AG09319 (cell line): ENCODE results near the gene WNT7A.

ENCODE experiments used
- DNase-seq: peaks from one replicate; pipeline ENCODE4 v3.0.0-alpha.2; 2010; ENCODE audit warnings: low read depth; ENCODE audit errors: extremely low read depth
- CTCF ChIP-seq: IDR thresholded peaks from 2 replicates; pipeline ENCODE4 v1.5.1; 2011; ENCODE audit warnings: low read depth, mild to moderate bottlenecking, inconsistent platforms, low read length, moderate library complexity

The WNT7A gene

DNA sequence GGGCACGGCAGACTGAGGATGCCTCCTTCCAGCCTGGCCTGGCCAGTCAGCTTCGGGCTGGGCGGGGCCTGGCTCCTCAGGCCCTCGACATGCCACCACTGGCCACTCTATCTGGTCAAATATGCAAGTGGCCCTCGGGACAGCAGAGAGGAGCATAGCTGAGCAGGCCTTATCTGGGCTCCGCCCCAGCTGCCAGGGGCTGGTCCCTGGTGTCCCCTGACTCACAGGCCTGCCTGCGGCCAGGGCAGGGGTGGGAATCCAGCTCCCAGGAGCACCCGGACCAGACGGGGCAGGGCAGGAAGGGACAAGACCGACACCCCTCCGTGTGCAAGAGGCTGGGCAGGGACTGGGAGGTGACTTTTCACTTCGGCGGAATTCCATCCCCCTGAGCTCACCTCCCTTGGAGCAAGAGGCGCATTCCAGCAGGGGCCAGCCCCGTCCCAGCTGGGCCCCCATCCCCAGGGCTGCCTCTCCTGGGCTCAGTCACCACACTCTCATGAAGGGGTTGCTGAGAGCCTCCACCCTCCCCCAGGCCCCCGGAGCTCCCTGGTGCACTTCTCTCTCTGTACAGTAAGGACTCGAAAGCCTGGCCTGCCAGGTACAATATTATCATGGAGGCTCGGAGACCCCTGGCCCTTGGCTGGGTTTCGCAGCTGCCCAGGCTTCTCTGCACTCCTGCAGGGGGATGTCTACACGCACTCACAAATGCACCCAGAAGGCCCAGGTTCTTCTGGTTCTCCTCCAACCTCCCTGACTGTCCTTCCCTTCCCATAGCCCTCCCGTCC is 29.5 kb downstream of the WNT7A start:
- TF ChIP-seq CTCF, result no peak
- no peak for DNase-seq

DNA sequence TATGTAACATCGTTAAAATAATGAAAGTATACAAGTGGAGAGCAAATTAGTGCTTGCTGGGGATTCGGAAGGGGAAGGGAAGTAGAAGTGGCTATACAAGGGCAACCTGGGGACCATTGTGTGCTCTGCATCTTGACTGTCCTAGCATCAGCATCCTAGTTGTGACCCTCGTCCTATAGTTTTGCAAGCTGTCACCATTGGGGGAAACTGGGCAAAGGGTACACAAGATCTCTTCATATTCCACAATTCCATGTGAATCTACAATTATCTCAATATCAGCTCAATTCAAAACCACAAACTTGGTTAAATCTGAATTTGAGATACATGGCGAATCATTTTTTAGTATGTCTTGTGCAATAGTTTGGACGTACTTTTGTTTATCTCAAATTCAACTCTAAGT is 30.9 kb downstream of the WNT7A start:
- DNase-seq, result no peak
- no peak for TF ChIP-seq CTCF

GRCh38 chr3:13846716-13847570 is 32.9 kb downstream of the WNT7A start:
- no peak for DNase-seq
- no peak for TF ChIP-seq CTCF

DNA sequence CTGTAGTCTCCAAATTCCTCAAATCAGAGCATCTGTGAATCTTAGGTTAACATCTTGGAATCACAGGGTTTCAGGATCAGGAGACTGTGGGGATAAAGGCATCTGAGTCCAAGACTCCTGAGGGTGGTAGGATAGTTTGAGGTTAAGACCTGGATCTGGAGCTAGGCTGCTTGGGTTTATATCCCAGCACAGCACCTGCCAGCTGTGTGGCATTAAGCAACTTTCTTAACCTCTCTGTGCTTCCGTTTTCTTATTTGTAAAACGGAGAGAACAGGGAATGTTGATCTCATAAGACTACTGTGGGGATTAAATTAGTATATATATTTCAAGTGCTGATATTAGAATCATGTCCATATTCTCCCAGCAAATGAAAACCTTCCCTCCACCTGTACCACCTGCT is 33.6 kb downstream of the WNT7A start:
- TF ChIP-seq CTCF, result no peak
- DNase-seq, result no peak

DNA sequence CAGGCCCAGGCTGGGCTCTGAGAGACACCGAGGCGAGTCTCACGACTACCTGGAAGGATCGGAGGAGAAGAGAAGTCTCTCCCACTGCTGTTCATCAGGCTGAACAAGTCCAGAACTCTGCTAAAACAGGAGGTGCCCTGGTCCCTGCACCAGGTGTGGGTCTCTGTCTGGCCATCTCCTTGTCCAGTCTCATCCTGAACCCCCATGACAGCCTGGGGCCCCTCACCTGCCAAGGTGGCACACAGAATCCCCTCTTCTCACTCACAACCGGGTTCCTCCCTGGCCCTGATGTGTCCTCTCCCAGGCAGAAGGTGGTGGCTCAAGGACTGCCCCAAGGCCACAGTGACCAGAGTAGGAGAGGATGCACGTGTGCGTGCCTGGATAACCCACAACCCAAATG is 34.1 kb downstream of the WNT7A start:
- no peak for DNase-seq
- TF ChIP-seq CTCF, result no peak

DNA sequence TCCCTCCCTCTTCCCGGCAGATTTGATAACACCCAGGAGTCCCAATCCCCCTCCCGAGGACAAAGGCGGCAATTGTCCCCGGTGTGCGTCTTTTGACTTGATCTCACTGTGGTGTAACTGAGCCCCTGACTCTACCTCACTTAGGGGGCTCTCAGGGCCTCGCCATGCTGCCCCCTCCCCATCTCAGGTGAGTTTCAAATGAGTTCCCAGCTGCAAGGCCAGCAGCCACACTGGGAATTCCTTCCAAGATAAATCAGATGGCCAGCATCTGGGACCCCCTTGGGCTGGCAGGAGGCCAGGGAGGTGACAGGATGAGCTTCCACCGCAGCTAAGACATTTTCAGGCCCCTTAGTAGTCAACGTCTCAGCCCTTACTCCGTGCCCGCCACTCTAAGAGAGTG is 35.0 kb downstream of the WNT7A start:
- no peak for DNase-seq
- no peak for TF ChIP-seq CTCF

DNA sequence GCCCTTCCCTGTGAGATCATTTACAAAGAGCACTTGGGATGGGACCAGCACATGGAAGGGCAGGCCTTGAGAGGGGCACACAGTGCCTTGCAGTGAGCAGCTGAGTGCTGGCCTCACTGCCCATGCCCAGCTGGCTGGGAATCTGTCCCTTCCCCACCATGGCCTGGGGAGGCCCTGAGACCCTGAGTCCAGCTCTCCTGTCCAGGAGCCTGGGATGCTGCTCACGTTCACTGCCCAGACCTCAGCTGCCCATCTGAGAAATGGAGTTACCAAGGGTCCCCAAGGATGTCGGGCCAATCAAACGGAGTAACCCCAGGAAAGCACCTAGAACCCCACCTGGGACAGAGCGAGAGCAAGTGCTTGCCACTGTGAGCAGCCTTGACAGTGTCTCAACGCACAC is 35.6 kb downstream of the WNT7A start:
- no peak for DNase-seq
- no peak for TF ChIP-seq CTCF
